ENCODE data around the gene PDK2.

PDK2 gene

GRCh38 chr17:50080096-50080480 lies 15.1 kb upstream of the PDK2 start:
- no peak for DNase-seq

GRCh38 chr17:50080827-50081226 lies 14.3 kb upstream of the PDK2 start:
- DNase-seq: no peak

- DNase-seq: no peak
Measured at GRCh38 chr17:50081757-50082156, 13.4 kb upstream of the PDK2 start.

GRCh38 chr17:50087246-50087911 lies 7.8 kb upstream of the PDK2 start:
- DNase-seq: peak; percentile 63

- no peak for DNase-seq
Measured at GRCh38 chr17:50087912-50088405, 7.2 kb upstream of the PDK2 start.

GRCh38 chr17:50088952-50089825 lies 6.0 kb upstream of the PDK2 start:
- no peak for DNase-seq

GRCh38 chr17:50090071-50090470 lies 5.1 kb upstream of the PDK2 start:
- DNase-seq: no peak

GRCh38 chr17:50090971-50091917 lies 3.9 kb upstream of the PDK2 start:
- DNase-seq: no peak

- DNase-seq: no peak
Measured at GRCh38 chr17:50091918-50092285, 3.2 kb upstream of the PDK2 start.

- DNase-seq: no peak
Measured at GRCh38 chr17:50093246-50093645, 1.9 kb upstream of the PDK2 start.

- no peak for DNase-seq
Measured at GRCh38 chr17:50093807-50094206, 1.3 kb upstream of the PDK2 start.

- DNase-seq: peak; percentile 90
Measured at GRCh38 chr17:50094243-50094752, 853 bp upstream of the PDK2 start.

GRCh38 chr17:50095626-50096037 lies 481 bp downstream of the PDK2 start:
- DNase-seq: no peak

- DNase-seq: no peak
Measured at GRCh38 chr17:50096092-50096491, 941 bp downstream of the PDK2 start.

GRCh38 chr17:50096758-50097157 lies 1.6 kb downstream of the PDK2 start:
- no peak for DNase-seq

GRCh38 chr17:50097455-50097854 lies 2.3 kb downstream of the PDK2 start:
- DNase-seq: no peak

- DNase-seq: no peak
Measured at GRCh38 chr17:50097926-50098325, 2.8 kb downstream of the PDK2 start.

- no peak for DNase-seq
Measured at GRCh38 chr17:50098583-50098982, 3.4 kb downstream of the PDK2 start.

GRCh38 chr17:50099003-50099402 lies 3.9 kb downstream of the PDK2 start:
- DNase-seq: no peak

- DNase-seq: no peak
Measured at GRCh38 chr17:50100480-50100883, 5.3 kb downstream of the PDK2 start.

GRCh38 chr17:50100921-50101345 lies 5.8 kb downstream of the PDK2 start:
- DNase-seq: no peak

- peak; percentile 15 for DNase-seq
Measured at GRCh38 chr17:50101346-50102163, 6.4 kb downstream of the PDK2 start.

Data from NCI-H1694 treated with DMSO at 0.1 percent for 48 hours (cell line).